HEK293 (cell line): ENCODE data around the gene SPRTN.

ENCODE experiments used
- CTCF ChIP-seq: fragments of 450-650 bp; formaldehyde crosslinking; IDR thresholded peaks from 2 replicates; pipeline ENCODE4 v1.5.1; 2016; ENCODE audit warnings: missing biosample characterization, missing genetic modification characterization
- HOXD13 ChIP-seq: sonication (generic); formaldehyde crosslinking; IDR thresholded peaks from 2 replicates; pipeline ENCODE4 v1.8.0; 2022; ENCODE audit warnings: missing genetic modification reagents, borderline replicate concordance
- SCRT1 ChIP-seq: fragments of 450-650 bp; formaldehyde crosslinking; IDR thresholded peaks from 2 replicates; pipeline ENCODE4 v1.5.1; 2016; ENCODE audit warnings: missing biosample characterization, missing genetic modification characterization, borderline replicate concordance
- SP2 ChIP-seq: fragments of 450-650 bp; formaldehyde crosslinking; IDR thresholded peaks from 2 replicates; pipeline ENCODE4 v1.5.1; 2016; ENCODE audit warnings: missing biosample characterization, missing genetic modification characterization
- ZFP3 ChIP-seq: fragments of 450-650 bp; formaldehyde crosslinking; IDR thresholded peaks from 2 replicates; pipeline ENCODE4 v1.5.1; 2016; ENCODE audit warnings: low read depth, missing biosample characterization, missing genetic modification characterization
- ZNF133 ChIP-seq: fragments of 450-650 bp; formaldehyde crosslinking; IDR thresholded peaks from 2 replicates; pipeline ENCODE4 v1.5.1; 2016; ENCODE audit warnings: missing biosample characterization, missing genetic modification characterization
- ZNF184 ChIP-seq: fragments of 450-650 bp; IDR thresholded peaks from 2 replicates; pipeline ENCODE4 v1.5.1; 2018; ENCODE audit warnings: missing biosample characterization, mild to moderate bottlenecking, missing genetic modification characterization
- ZNF24 ChIP-seq: fragments of 450-650 bp; formaldehyde crosslinking; IDR thresholded peaks from 2 replicates; pipeline ENCODE4 v1.5.1; 2016; ENCODE audit warnings: missing biosample characterization, missing genetic modification characterization
- ZNF350 ChIP-seq: fragments of 450-650 bp; formaldehyde crosslinking; IDR thresholded peaks from 2 replicates; pipeline ENCODE4 v1.5.0; 2017; ENCODE audit warnings: missing biosample characterization, mild to moderate bottlenecking, missing genetic modification characterization
- ZNF391 ChIP-seq: fragments of 450-650 bp; formaldehyde crosslinking; IDR thresholded peaks from 2 replicates; pipeline ENCODE4 v1.5.1; 2016; ENCODE audit warnings: low read depth, missing biosample characterization, missing genetic modification characterization, borderline replicate concordance
- ZNF626 ChIP-seq: fragments of 450-650 bp; sonication (Bioruptor Pico); formaldehyde crosslinking; IDR thresholded peaks from 2 replicates; pipeline ENCODE4 v1.5.1; 2018; ENCODE audit warnings: missing biosample characterization, missing genetic modification characterization, inconsistent platforms

GRCh38 chr1:231334952-231335351 lies 3.1 kb upstream of the SPRTN start:
- TF ChIP-seq ZNF350: no peak
- TF ChIP-seq HOXD13 (CRISPR knock-in tag): no peak
- TF ChIP-seq CTCF: no peak
- no peak for TF ChIP-seq ZNF626 (tag by site-specific recombination)
- no peak for TF ChIP-seq SP2
- no peak for TF ChIP-seq ZNF133 (tag by site-specific recombination)
- TF ChIP-seq ZNF24 (tag by site-specific recombination): no peak
- no peak for TF ChIP-seq ZFP3 (tag by site-specific recombination)
- TF ChIP-seq SCRT1 (tag by site-specific recombination): no peak
- TF ChIP-seq ZNF391 (tag by site-specific recombination): no peak
- TF ChIP-seq ZNF184 (tag by site-specific recombination): no peak
